ENCODE measurements around the gene TLR5.
A peak's percentile ranks its signal among the peaks of the same experiment; 100 is the strongest.

The TLR5 gene

DNA sequence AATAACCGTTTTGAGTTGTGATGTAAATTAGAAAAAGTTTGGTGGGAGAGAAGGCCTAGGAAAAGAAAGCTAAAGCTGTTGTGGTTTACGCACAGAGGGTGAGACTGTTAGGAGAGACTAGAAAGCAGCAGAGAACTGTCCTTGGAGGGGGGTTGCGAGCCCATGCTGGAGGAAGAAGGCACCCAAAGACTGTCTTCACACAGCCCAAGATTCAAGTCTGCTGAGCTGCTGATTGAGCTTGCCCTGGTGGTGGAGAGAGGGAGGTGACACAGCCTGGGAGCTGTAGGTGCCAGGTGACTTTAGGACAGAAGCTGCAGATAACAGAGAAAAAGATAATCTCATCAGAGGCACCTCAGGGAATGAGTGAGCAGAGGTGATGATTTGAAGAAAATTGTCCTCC is 18.3 kb upstream of the TLR5 start:
- Mint-ChIP-seq H3K4me3 (no peak overlapping the region), H3K27ac (no peak overlapping the region), H3K4me1 (ENCODE audit: low read depth) (peaks cover 4% of the 10 kb centered on the region), H3K27me3 (no peaks in the 10 kb centered on the region), H3K36me3 (no peaks in the 10 kb centered on the region), H3K9me3 (ENCODE audit: low read depth) (no peaks in the 10 kb centered on the region)

DNA sequence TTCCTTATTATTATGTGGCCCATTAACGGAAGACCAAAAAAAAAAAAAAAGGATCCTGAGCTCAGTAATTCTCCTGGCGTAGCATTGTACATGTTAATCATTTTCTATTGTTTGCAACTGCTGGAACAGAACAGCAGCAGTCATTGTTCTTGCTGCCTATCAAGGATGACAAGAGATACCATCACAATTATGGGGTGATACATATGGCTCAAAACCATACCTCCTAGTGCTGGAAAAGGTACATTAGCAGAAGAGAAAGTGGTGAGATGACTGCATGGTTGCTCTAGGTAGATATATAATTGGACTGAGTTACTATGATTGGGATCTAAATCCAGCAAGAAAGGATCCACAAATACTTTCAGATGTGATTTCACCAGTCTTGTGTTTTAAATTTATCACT is 13.3 kb upstream of the TLR5 start:
- H3K4me3 Mint-ChIP-seq, result no peak overlapping the region
- H3K4me1 Mint-ChIP-seq (ENCODE audit: low read depth), result peaks cover 17% of the 10 kb centered on the region
- no peaks in the 10 kb centered on the region for H3K9me3 Mint-ChIP-seq (ENCODE audit: low read depth)
- H3K27ac Mint-ChIP-seq, result no peak overlapping the region
- no peaks in the 10 kb centered on the region for H3K27me3 Mint-ChIP-seq
- no peaks in the 10 kb centered on the region for H3K36me3 Mint-ChIP-seq

DNA sequence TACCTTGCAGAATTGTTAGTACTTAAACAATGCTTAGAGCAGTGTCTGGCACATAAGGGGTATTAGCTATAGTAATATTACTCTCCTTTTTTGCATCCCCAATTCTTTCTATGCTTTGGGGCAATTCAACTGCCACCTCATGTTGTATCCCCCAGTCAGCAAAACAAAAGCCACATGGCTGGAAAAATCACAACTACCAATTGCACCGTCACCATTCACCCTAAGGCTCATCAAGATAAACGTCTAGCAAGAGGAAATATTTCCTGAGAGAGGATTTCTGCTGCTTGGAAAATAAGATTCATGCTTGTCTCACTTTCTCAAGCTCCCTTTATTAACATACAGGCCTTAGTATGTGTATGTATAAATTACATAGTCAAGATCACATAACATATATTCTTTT is 12.1 kb upstream of the TLR5 start:
- no peaks in the 10 kb centered on the region for H3K9me3 Mint-ChIP-seq (ENCODE audit: low read depth)
- H3K36me3 Mint-ChIP-seq, result no peaks in the 10 kb centered on the region
- no peak overlapping the region for H3K27ac Mint-ChIP-seq
- H3K4me3 Mint-ChIP-seq, result no peak overlapping the region
- H3K27me3 Mint-ChIP-seq, result no peaks in the 10 kb centered on the region
- peaks cover 13% of the 10 kb centered on the region for H3K4me1 Mint-ChIP-seq (ENCODE audit: low read depth)

DNA sequence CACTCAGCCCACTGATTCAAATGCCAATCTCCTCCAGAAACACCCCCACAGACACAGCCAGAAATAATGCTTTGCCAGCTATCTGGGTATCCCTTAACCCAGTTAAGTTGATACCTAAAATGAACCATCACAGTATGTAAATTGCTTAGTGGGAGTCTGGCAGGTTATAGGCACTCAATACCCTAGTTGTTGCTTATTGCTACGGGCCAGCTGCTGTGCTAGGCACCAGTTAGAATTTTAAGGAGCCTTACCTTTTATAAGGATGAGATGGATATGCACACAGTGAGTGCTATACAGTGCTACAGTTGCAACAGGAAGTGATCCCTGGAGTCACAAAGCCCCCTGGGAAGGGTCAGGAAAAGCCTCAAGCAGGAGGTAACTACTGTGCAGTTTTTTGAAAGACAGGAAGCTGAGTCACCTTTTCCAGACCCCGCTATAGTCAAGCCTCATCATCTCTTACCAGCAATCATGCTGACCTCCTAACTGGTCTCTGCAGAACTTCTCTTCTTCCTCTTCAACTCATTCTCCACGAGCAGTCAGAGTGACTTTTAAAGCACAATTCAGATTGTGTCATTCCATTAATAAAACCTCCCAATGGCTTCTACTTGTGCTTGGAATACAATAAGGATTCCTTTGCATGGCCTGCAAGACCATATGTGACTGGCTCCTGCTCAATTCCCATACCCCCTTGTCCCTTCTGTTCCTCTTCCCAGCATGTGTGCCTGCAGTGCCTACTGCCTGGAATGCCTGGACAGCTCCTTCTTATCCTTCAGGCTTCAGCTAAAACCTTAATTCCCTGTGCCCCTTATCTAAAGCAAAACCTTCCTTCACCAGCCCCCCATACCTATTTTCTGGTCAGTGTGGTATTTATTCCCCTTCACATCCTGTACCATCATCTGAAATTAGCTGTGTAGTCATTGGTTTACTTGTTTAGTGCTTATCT is 10.4 kb upstream of the TLR5 start:
- Mint-ChIP-seq H3K36me3 (no peaks in the 10 kb centered on the region), H3K4me1 (ENCODE audit: low read depth) (peaks cover 13% of the 10 kb centered on the region), H3K27ac (peak overlapping the region; percentile 4), H3K27me3 (no peaks in the 10 kb centered on the region), H3K4me3 (no peak overlapping the region), H3K9me3 (ENCODE audit: low read depth) (no peaks in the 10 kb centered on the region)

DNA sequence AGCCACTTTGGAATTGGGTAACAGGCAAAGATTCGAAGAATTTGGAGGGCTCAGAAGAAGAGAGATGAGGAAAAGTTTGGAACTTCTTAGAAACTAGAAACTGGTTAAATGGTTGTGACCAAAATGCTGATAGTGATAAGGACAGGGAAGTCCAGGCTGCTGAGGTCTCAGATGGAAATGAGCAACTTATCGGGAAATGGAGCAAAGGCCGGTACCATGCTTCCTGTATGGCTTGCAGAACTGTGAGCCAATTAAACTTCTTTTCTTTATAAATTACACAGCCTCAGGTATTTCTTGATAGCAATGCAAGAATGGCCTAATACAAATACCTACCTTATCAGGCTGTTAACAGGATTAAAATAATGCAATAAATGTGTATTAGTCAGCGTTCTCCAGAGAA is 9.4 kb upstream of the TLR5 start:
- Mint-ChIP-seq H3K9me3 (ENCODE audit: low read depth) (no peaks in the 10 kb centered on the region), H3K4me1 (ENCODE audit: low read depth) (peaks cover 13% of the 10 kb centered on the region), H3K27ac (no peak overlapping the region), H3K4me3 (no peak overlapping the region), H3K27me3 (no peaks in the 10 kb centered on the region), H3K36me3 (no peaks in the 10 kb centered on the region)

DNA sequence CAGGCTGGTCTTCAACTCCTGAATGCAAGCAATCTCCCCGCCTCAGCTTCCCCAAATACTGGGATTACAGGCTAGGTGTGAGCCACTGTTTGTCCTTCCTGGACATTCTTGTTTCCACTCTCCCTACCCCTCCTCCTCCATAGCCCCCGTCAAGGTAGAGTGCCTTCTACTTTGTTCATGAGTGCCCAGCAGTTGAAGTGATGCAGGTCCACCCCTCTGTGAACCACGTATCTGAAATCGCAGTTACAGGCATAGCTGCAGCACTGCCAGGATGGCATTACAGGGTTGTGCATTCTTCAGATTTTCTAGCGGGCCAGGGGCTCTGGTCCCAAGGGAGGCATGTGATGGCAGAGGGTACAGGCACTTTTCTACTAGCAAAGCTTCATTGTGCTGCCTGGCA is 7.4 kb upstream of the TLR5 start:
- H3K4me1 Mint-ChIP-seq (ENCODE audit: low read depth), result peaks cover 13% of the 10 kb centered on the region
- H3K36me3 Mint-ChIP-seq, result no peaks in the 10 kb centered on the region
- H3K27ac Mint-ChIP-seq, result no peak overlapping the region
- H3K27me3 Mint-ChIP-seq, result no peaks in the 10 kb centered on the region
- no peaks in the 10 kb centered on the region for H3K9me3 Mint-ChIP-seq (ENCODE audit: low read depth)
- no peak overlapping the region for H3K4me3 Mint-ChIP-seq

DNA sequence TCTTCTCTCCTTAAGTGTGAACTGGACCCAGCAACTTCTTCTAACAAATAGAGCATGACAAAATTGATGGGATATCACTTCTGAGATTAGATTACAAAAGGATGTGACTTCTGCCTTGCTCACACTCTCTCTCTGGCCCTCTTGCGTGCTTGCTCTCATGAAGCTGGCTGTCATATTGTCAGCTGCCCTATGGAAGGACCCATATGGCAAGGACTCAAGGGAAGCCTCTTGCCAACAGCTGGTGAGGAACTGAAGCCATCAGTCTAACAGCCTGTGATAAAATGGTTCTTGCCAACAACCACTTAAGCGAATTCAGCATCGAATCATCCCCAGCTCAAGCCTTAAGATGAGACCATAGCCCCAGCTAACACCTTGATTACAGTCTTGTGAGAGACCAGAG is 4.8 kb upstream of the TLR5 start:
- Mint-ChIP-seq H3K27me3 (no peaks in the 10 kb centered on the region), H3K4me1 (ENCODE audit: low read depth) (peaks cover 21% of the 10 kb centered on the region), H3K9me3 (ENCODE audit: low read depth) (no peaks in the 10 kb centered on the region), H3K27ac (no peak overlapping the region), H3K4me3 (no peak overlapping the region), H3K36me3 (no peaks in the 10 kb centered on the region)

DNA sequence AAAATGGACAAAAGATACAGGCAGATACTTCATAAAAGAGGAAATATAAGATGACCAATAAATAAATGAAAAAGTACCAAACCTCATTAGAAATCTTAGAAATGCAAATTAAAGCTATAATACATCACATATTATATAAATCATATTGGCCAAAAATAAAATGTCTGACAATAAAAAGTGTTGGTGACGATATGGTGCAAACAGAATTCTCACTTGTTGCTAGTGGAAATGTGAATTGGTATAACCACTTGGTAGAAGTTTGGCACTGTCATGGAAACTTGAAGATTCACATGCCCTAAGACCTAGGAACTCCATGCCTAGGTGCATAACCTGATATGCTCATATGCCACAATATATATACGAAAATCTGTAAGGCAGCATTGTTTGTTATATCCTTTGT is 4.4 kb upstream of the TLR5 start:
- no peaks in the 10 kb centered on the region for H3K9me3 Mint-ChIP-seq (ENCODE audit: low read depth)
- H3K27me3 Mint-ChIP-seq, result no peaks in the 10 kb centered on the region
- no peaks in the 10 kb centered on the region for H3K36me3 Mint-ChIP-seq
- peaks cover 23% of the 10 kb centered on the region for H3K4me1 Mint-ChIP-seq (ENCODE audit: low read depth)
- H3K27ac Mint-ChIP-seq, result no peak overlapping the region
- H3K4me3 Mint-ChIP-seq, result no peak overlapping the region

DNA sequence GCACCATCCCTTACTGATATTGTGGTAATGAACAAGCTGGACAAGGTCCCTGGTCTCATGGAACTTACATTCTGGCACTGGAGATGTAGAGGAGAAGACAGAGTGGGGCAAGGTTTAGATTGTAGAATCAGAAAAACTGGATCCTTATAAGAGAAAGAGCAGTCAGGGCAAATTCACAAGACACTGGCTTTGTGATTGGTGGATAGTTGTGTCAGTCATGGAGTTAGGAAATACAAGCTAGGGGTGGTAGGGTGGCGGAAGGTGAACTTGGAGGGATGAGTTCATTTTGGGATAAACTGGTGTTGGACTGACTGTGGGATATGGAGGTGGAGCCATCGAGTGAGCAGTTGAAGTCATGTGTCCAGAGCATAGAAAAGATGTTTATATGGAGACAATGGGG is 3.7 kb upstream of the TLR5 start:
- no peaks in the 10 kb centered on the region for H3K9me3 Mint-ChIP-seq (ENCODE audit: low read depth)
- H3K27ac Mint-ChIP-seq, result no peak overlapping the region
- H3K4me3 Mint-ChIP-seq, result no peak overlapping the region
- H3K27me3 Mint-ChIP-seq, result no peaks in the 10 kb centered on the region
- H3K4me1 Mint-ChIP-seq (ENCODE audit: low read depth), result peaks cover 23% of the 10 kb centered on the region
- H3K36me3 Mint-ChIP-seq, result no peaks in the 10 kb centered on the region

DNA sequence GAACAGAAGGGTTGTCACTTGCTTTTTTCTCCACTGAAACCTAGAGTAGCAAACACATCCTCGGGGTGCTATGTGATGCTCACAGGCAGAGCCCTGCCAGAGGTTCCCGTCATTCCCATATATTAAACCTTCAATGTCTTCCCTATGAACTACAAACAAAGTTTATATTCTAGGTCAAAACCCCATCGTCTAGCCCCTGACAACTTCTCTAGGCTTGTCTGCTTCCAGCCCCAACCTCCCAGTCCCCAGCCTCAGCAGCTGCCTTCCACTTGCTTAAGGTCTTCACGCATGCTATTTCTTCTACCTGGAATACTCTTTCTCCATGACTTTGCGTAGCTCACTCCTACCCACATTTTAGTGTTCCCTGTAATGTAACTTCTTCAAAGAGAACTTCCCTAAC is 1.9 kb upstream of the TLR5 start:
- Mint-ChIP-seq H3K36me3 (no peaks in the 10 kb centered on the region), H3K27me3 (no peaks in the 10 kb centered on the region), H3K4me1 (ENCODE audit: low read depth) (peaks cover 23% of the 10 kb centered on the region), H3K9me3 (ENCODE audit: low read depth) (no peaks in the 10 kb centered on the region), H3K27ac (peak overlapping the region; percentile 16), H3K4me3 (no peak overlapping the region)

DNA sequence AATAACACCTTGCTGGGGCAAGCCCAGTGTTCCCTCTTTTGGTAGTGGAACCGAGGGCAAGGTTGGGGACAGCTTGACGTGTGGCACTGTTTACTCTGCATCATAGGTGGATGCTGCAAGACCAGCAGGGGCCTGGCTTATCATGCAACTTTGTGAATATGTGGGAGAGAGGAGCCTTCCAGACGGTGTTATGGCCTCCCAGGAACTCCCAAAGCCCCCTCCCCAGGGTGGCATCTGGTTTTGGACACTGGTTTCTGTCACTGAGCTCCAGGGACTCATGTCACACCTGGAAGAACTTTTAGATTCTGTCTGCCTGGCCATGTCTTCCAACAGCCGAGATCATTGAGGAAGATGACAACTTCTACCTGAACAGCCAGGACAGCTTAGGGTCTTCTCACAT is 1.4 kb upstream of the TLR5 start:
- Mint-ChIP-seq H3K27ac (peak overlapping the region; percentile 16), H3K4me1 (ENCODE audit: low read depth) (peaks cover 23% of the 10 kb centered on the region), H3K9me3 (ENCODE audit: low read depth) (no peaks in the 10 kb centered on the region), H3K4me3 (peak overlapping the region; percentile 84), H3K36me3 (no peaks in the 10 kb centered on the region), H3K27me3 (no peaks in the 10 kb centered on the region)

DNA sequence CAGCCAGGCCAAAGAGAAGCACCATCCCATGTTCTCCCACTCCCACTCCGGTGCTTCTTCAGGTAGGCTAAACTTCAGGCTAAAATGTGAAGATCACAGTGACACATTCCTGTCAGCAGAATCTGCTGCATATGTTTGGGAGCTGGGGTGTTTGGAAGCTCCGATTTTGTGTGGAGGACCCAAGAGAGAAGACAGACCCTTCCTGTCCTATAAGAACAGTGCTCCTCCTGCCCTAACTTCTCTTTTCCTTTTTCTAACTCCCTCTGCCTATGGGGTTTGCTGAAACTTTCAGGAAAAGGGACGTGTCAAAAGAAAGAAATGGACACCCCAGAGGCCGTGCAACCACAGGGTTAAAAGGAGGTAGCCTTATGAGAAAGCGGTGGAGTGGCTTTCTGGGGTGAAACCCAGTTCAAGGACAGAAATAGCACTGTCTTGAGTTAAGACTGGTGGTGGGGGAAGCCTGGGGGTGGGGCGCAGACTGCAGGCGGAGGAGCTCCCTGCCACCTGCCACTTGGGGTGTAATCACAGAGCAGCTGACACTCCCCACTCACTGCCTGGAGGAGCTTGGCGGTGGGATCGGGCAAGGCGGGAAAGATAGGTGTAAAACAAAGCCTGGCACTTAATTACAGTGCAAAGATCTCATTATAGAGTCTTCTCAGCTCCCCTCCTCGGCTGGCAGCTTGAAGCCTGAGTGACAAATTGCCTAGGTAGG is 645 bp upstream of the TLR5 start:
- H3K4me3 Mint-ChIP-seq, result peak overlapping the region; percentile 84
- H3K9me3 Mint-ChIP-seq (ENCODE audit: low read depth), result no peaks in the 10 kb centered on the region
- H3K27me3 Mint-ChIP-seq, result no peaks in the 10 kb centered on the region
- H3K36me3 Mint-ChIP-seq, result no peaks in the 10 kb centered on the region
- H3K4me1 Mint-ChIP-seq (ENCODE audit: low read depth), result peaks cover 23% of the 10 kb centered on the region
- H3K27ac Mint-ChIP-seq, result peak overlapping the region; percentile 83

DNA sequence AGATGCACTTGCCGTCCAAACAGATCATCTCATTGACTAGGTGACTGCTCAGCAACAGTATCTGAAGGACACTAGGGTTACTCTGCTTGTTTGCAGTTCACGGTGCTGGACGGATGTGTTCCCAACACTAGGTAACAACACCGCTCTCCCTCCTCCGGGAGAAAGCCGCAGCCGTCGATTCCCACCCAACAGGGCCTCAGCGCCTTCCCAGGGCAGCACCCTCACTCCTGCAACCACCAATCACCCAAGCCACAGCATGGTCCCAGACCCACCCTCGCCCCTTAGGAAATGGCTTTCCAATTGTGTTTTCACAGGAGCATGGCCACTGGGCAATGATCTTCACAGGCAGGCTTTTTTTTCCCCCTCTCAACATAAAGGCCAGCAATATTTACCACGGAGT is 779 bp downstream of the TLR5 start:
- peak overlapping the region; percentile 66 for H3K4me3 Mint-ChIP-seq
- H3K36me3 Mint-ChIP-seq, result no peaks in the 10 kb centered on the region
- H3K9me3 Mint-ChIP-seq (ENCODE audit: low read depth), result no peaks in the 10 kb centered on the region
- H3K27ac Mint-ChIP-seq, result no peak overlapping the region
- H3K27me3 Mint-ChIP-seq, result no peaks in the 10 kb centered on the region
- H3K4me1 Mint-ChIP-seq (ENCODE audit: low read depth), result peaks cover 25% of the 10 kb centered on the region

DNA sequence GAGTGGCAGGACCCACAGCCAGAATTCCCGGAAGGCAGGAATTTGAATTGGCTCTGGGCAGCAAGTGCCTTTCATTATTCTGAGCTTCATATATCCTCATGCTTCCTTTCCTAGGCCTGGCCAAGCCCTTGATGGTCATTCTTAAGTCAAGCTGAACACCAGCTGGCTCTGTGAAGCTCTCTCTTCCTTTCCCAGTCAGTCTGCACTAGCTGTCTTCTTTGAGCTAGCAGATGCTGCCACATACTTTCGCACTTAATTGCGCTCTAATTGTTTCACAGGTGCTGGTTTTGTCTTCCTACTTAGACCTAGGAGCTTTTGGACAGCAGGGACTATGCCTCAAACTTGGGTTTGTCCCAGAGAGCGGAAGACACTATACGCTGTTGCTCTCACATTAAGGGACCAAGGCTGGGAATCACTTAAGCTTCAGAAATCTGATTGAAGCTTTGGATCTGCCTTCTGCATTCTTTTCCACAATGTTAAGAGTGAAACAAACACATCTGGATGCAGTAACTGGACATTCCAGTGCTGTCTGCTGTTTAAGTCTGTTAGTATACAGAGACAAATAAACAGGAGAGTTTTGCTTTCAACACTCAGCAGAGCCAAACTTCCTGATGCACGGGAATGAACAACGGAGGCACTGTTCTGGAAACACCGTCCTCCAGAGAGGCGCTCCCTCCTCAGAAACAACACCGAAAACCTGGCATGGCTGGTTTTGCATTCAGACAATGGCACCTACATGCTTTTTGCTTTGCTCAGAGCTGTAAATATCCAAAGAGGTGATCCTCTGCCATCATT is 2.2 kb downstream of the TLR5 start:
- no peak overlapping the region for H3K4me3 Mint-ChIP-seq
- no peak overlapping the region for H3K27ac Mint-ChIP-seq
- H3K27me3 Mint-ChIP-seq, result no peaks in the 10 kb centered on the region
- H3K9me3 Mint-ChIP-seq (ENCODE audit: low read depth), result no peaks in the 10 kb centered on the region
- H3K36me3 Mint-ChIP-seq, result no peaks in the 10 kb centered on the region
- peaks cover 25% of the 10 kb centered on the region for H3K4me1 Mint-ChIP-seq (ENCODE audit: low read depth)

Data from activated naive CD8-positive, alpha-beta T cell (primary cell).